GM12864 (cell line): Measurements from ENCODE around the gene BHLHE40.

Experiments used
- DNase-seq: peaks from one replicate; pipeline ENCODE4 v3.0.0-alpha.2; 2011; ENCODE audit warnings: low read depth
- H3K4me3 ChIP-seq: 2 replicates; pipeline ENCODE4 v1.5.1; 2011; ENCODE audit warnings: mild to moderate bottlenecking, low read depth, low read length, control low read depth
- TF ChIP-seq, protein P1 (sequence below): IDR thresholded peaks from 2 replicates; pipeline ENCODE4 v1.5.1; 2011; ENCODE audit warnings: low read depth, mild to moderate bottlenecking, moderate library complexity, low read length, control low read depth, inconsistent platforms; ENCODE audit errors: missing control alignments

Gene BHLHE40

DNA sequence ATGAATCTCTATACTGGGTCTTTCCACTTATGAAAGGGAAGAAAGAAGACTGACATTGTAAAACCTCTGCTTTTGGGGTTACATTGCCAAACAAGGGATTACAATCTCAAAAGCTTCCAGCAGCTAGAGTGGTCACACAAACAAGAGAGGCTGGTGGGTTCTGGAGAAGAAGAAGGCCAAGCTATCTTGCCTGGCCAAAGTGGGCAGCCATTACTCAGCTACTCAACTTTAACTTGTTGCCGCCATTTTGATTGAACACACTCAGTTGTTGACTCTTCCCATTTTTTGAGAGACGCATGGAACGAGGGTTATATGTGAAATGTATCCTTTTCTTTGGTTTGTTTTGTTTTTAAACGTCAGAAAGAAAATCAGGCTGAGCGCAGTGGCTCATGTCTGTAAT, 50.9 kb downstream of the BHLHE40 start:
- TF ChIP-seq, protein P1, sequence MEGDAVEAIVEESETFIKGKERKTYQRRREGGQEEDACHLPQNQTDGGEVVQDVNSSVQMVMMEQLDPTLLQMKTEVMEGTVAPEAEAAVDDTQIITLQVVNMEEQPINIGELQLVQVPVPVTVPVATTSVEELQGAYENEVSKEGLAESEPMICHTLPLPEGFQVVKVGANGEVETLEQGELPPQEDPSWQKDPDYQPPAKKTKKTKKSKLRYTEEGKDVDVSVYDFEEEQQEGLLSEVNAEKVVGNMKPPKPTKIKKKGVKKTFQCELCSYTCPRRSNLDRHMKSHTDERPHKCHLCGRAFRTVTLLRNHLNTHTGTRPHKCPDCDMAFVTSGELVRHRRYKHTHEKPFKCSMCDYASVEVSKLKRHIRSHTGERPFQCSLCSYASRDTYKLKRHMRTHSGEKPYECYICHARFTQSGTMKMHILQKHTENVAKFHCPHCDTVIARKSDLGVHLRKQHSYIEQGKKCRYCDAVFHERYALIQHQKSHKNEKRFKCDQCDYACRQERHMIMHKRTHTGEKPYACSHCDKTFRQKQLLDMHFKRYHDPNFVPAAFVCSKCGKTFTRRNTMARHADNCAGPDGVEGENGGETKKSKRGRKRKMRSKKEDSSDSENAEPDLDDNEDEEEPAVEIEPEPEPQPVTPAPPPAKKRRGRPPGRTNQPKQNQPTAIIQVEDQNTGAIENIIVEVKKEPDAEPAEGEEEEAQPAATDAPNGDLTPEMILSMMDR: no peak
- H3K4me3 ChIP-seq: no peak overlapping the region
- no peak for DNase-seq

DNA sequence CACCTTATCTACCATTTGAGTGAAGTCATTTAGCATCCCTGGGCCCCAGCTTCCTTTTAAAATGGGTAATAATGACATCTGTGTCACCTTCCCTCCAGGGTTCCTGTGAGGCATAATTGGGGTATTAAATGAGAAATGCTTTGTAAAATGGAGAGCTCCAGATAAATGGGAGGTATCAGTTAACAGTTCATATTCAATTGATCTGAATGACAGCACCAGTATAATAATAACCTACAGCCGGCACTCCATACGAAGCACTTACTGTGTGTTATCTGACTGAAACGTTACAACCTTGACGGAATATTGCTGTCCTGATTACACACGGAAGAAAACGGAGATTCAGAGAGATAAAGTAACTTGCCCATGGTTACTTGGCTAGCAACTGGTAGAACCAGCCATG, 53.6 kb downstream of the BHLHE40 start:
- no peak for DNase-seq

More for the DNA sequence above, 53.6 kb downstream of the BHLHE40 start:
- H3K4me3 ChIP-seq: no peak overlapping the region
- TF ChIP-seq, protein P1: no peak
